LNCAP (cell line): ENCODE measurements around the gene SORBS2.

Experiments
- CTCF ChIP-seq: fragments of 450-650 bp; IDR thresholded peaks from 2 replicates; pipeline ENCODE4 v1.5.1; 2017; ENCODE audit warnings: mild to moderate bottlenecking

Gene SORBS2

DNA sequence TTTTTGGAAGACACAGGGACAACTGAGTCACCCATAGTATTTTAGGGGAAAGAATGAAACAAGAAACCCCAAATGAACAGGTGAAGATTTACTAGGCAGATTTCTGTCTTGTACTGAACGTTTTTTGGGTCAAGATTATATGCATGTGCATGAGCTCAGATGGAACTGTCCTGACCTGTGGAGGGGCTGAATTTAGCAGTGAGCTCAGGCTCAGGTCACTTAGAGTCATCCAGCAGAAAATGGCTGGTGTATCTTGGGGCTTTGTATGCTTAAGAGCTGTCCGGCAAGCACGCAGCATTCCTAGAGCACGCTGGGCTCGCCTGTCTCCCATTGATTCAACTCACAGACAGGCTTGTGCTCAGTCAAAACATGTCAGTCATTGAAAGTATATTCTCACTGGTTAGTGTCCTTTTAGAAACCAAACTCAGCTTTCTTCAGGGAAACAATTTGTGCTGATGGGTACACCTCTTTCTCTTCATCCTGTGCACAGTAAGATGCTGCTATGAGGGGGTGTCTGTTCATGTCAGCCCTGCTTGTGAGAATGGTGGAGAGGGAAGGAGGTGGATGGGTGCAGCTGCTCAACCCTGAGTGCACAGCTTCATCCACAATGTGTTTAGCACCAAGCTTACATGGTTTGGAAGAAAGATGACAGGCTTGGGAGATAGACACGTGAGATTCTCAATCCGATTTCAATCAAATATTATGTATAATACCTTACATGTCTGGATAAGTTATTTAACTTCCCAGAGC is 229.2 kb downstream of the SORBS2 start:
- no peak for TF ChIP-seq CTCF

- no peak for TF ChIP-seq CTCF
Observed at GRCh38 chr4:185580699-185581098, 231.3 kb downstream of the SORBS2 start.

DNA sequence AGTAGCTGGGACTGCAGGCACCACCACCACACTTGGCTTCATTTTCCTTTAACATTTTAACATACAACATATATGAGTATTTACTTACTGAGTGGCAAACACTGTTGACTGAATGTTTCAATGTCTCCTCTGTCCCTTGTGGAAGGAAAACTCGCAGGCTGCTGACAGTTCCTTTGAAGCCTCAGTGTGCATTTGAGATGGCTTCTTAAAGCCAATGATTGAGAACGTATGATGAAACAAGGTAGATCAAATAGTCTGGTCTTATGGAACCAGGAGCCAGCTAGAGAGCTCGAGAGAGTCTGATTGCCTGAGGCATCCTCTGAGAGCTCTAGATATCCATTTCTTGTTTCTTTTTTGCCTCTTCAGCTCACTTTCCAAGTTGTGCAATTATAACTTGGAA is 233.7 kb downstream of the SORBS2 start:
- TF ChIP-seq CTCF, result no peak

GRCh38 chr4:185576962-185577950 is 234.7 kb downstream of the SORBS2 start:
- TF ChIP-seq CTCF, result no peak

DNA sequence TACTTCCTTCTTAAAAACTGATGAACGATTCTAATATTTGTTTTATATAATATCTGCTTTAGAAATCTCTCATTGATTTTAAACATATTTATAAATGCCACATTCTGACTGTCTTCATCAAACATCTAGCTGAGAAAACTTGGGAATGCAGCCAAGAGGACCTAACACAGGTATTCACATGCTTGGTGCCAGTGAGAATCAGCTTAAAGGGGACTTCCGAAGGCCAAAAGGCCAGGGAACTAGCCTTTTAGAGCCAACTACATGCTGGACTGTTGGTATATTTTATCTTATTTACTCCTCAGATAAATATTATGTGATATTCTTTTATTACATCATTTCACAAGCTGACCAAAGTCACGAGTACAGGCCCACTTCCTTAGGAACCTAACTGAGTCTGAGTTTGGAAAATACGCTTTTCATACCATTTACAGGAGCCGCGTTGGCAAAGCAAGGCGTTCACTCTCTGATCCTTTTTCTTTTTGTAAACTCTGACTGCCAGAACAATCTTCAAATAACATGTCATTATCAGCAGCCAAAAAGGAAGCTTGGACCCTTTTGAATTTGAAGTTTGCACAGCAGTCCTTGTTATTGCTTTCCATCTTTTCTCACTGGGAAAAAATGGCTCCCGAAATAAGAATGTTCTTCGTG is 235.6 kb downstream of the SORBS2 start:
- TF ChIP-seq CTCF, result no peak

DNA sequence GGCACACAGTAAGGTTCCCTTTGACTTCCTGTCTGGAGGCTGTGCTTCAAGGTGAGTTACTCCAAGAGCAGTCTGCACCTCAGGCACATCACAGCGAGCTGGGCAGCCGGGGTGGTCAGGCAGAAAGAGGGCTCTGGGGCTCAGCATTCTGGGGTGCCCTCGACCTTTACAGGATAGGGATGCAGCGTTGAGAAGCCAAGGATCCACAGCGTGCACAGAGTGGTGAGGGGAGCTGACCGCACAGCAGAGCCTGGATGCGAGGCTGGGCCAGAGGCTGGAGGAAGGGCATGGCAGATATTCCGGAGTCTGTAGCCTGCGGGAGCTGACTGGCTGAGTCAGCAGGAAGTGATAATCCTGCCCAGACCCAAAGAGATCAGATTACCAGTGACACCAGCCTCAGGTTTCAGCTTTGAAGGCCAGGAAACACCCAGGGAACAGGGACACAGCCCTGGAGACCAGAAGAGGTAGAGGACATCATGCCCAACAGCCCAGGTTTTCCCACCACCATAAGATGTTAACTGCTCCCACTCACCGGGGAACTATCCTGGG is 238.3 kb downstream of the SORBS2 start:
- no peak for TF ChIP-seq CTCF

- TF ChIP-seq CTCF, result no peak
Observed at GRCh38 chr4:185570727-185571126, 241.3 kb downstream of the SORBS2 start.
